Measurements from ENCODE around the gene TRABD2A. TPM values are rescaled to one million over a fixed set of nuclear protein-coding genes. Genes with fewer than 3 reads are reported as not detected.

Gene TRABD2A
- total RNA-seq, 1 experiment from 2014 or later = 1.7 TPM

- Histone ChIP-seq H3K27ac (ENCODE audit: insufficient read length, low read depth, low read length) (no peak overlapping the region), H3K4me1 (ENCODE audit: insufficient read depth, low read length) (no peaks in the 10 kb centered on the region), H2BK5ac (ENCODE audit: insufficient read length, low read length) (no peak overlapping the region), H3K79me2 (ENCODE audit: insufficient read depth, low read length) (no peaks in the 10 kb centered on the region), H2AFZ (ENCODE audit: low read length) (no peak overlapping the region), H3K4me2 (ENCODE audit: insufficient read depth, insufficient read length, low read length) (no peak overlapping the region), H2BK15ac (ENCODE audit: low read depth, low read length) (no peak overlapping the region), H2AK5ac (ENCODE audit: insufficient read length, low read length) (no peak overlapping the region), H2BK12ac (ENCODE audit: insufficient read length, low read depth, low read length) (no peak overlapping the region), H3K23ac (ENCODE audit: insufficient read length, low read depth, low read length) (peak overlapping the region; percentile 6), H3K56ac (ENCODE audit: insufficient read length, low read depth, low read length) (no peak overlapping the region), H3K79me1 (ENCODE audit: insufficient read depth, low read depth, low read length, poor library complexity, severe bottlenecking) (no peaks in the 10 kb centered on the region), H3K23me2 (ENCODE audit: insufficient read length, low read depth, low read length, poor library complexity, severe bottlenecking) (peaks cover 8% of the 10 kb centered on the region), H4K5ac (ENCODE audit: insufficient read length, low read depth, low read length) (no peak overlapping the region), H3T11ph (ENCODE audit: low read length) (no peak overlapping the region), H4K8ac (replicated peaks; ENCODE audit: insufficient read length, low read depth, low read length) (no peak overlapping the region), H2BK20ac (ENCODE audit: low read depth, low read length, poor library complexity, severe bottlenecking) (no peak overlapping the region), H3K27me3 (ENCODE audit: insufficient read depth, low read length) (peaks cover under 1% of the 10 kb centered on the region; the same call in 1 of the 2 replicates), H3K9me3 (ENCODE audit: control insufficient read depth, low read depth, low read length) (no peaks in the 10 kb centered on the region), H2BK120ac (ENCODE audit: low read depth, low read length, poor library complexity, severe bottlenecking) (no peak overlapping the region), H4K20me1 (ENCODE audit: control insufficient read depth, insufficient read depth, insufficient read length) (no peaks in the 10 kb centered on the region), H3K4ac (ENCODE audit: low read depth, low read length) (no peak overlapping the region), H4K91ac (ENCODE audit: insufficient read length, low read depth, low read length) (no peak overlapping the region), H3K9ac (ENCODE audit: extremely low read depth, insufficient read length, low read length) (no peak overlapping the region), H3K14ac (ENCODE audit: insufficient read depth, low read length) (no peak overlapping the region), H3K18ac (ENCODE audit: insufficient read length, low read depth, low read length) (no peak overlapping the region)
- no CpG with 5 or more reads among the region's 2 CpGs for WGBS (ENCODE audit: extremely low coverage, insufficient read length, low lambda C conversion rate)
- peaks cover 9% of the 10 kb centered on the region for H3K27me3 Mint-ChIP-seq (ENCODE audit: low read depth)
- TF ChIP-seq CTCF (conservative IDR thresholded peaks at IDR 0.05) = no peak
- peaks cover 8 to 9% of the 10 kb centered on the region in 2 experiments for H3K9me3 Mint-ChIP-seq
- peak overlapping the region in 1 of 3 experiments; percentile 13; a peak in 2 of 7 replicates for H3K27ac Mint-ChIP-seq
- H3K4me1 Mint-ChIP-seq = peaks cover 19 to 25% of the 10 kb centered on the region in 2 experiments
- H3K36me3 Mint-ChIP-seq (ENCODE audit: insufficient read depth in 1 of 3, low read depth in 3 of 3) = peaks cover 18 to 25% (median 21%) of the 10 kb centered on the region in 3 experiments
- H3K4me3 Mint-ChIP-seq = no peak overlapping the region; a peak in 1 of 5 replicates
- DNase-seq = no peak
Observed at GRCh38 chr2:84908948-84909713, 28.2 kb upstream of the TRABD2A start.
